Body of pancreas (tissue), 4 donors: ENCODE measurements around the gene STK39.

Experiments used
- POLR2A ChIP-seq, 3 donors: fragments of 450-650 bp; IDR thresholded peaks; one replicate each; pipeline ENCODE4 v1.6.1; 2016; ENCODE audit warnings: antibody characterized with exemption in 3 of 3, mild to moderate bottlenecking in 2 of 3
- TF ChIP-seq, protein P1 (sequence below), 7 experiments: fragments of 450-650 bp in 4 of 7; fragments of 200-600 bp in 3 of 7; sonication (generic) in 3 of 7; IDR thresholded peaks; one replicate each; pipeline ENCODE4 v1.5.1; 2016 to 2019; ENCODE audit warnings: antibody characterized with exemption in 7 of 7

DNA sequence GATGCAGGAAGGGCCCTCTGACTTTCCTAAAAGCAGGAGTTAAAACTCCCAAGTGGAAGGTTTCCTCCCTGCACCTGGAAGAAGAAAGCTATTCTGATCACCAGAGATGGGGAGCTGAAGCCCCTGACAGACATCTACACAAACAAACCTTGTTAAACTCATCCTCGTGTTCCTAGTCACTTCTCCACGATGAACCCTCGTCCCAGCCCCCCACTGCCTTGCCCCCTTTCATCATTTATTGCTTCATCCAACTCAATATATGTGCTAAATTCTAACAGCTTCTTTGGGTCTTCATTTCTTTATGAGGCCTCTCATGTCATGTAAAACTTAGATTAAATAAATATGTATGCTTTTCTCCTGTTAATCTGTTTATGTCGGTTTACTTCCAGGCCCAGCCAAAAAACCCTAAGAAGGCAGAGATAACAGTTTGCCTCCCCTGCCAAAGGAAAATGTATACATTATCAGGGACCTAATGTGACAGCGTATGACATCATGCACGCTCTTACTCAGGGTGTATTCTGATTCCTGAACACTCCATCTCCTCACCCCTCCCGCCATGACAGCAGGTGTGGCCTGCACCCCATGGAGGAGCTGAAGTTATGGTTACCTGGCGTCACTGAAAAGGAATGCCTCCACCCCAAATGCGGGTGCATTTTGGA is 287.2 kb downstream of the STK39 start:
- TF ChIP-seq, protein P1, sequence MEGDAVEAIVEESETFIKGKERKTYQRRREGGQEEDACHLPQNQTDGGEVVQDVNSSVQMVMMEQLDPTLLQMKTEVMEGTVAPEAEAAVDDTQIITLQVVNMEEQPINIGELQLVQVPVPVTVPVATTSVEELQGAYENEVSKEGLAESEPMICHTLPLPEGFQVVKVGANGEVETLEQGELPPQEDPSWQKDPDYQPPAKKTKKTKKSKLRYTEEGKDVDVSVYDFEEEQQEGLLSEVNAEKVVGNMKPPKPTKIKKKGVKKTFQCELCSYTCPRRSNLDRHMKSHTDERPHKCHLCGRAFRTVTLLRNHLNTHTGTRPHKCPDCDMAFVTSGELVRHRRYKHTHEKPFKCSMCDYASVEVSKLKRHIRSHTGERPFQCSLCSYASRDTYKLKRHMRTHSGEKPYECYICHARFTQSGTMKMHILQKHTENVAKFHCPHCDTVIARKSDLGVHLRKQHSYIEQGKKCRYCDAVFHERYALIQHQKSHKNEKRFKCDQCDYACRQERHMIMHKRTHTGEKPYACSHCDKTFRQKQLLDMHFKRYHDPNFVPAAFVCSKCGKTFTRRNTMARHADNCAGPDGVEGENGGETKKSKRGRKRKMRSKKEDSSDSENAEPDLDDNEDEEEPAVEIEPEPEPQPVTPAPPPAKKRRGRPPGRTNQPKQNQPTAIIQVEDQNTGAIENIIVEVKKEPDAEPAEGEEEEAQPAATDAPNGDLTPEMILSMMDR (IDR thresholded peaks at IDR 0.05), result no peak
- no peak for TF ChIP-seq POLR2A (IDR thresholded peaks at IDR 0.05)
